ENCODE results near the gene KIRREL3. TPM values are rescaled to one million over a fixed set of nuclear protein-coding genes. Genes with fewer than 3 reads are reported as not detected.

The KIRREL3 gene
- total RNA-seq, 3 donors from 2014 or later, result 0.32 to 0.33 TPM; not detected in 1

GRCh38 chr11:126528075-126528474 lies 472.5 kb downstream of the KIRREL3 start:
- H3K9me3 ChIP-seq, result no peaks in the 10 kb centered on the region

GRCh38 chr11:126527651-126528050 lies 472.9 kb downstream of the KIRREL3 start:
- Histone ChIP-seq H3K4me1 (no peaks in the 10 kb centered on the region), H3K27ac (no peak overlapping the region), H3K4me3 (no peak overlapping the region), H3K9me3 (no peaks in the 10 kb centered on the region), H3K27me3 (no peaks in the 10 kb centered on the region), H3K36me3 (no peaks in the 10 kb centered on the region)
- no peak for TF ChIP-seq POLR2AphosphoS5 (IDR thresholded peaks at IDR 0.05)
- no peak for TF ChIP-seq POLR2A (IDR thresholded peaks at IDR 0.05)
- TF ChIP-seq CTCF (IDR thresholded peaks at IDR 0.05), result no peak
- intact Hi-C loops (cut with DNase I; ENCODE audit: low total_unique reads), result loop anchor here (5.0 kb wide), 1 partner anchor 225 kb away; no protein-coding TSS in a partner anchor
- no peak for DNase-seq (ENCODE audit: low spot score in 2 of 2)

More at GRCh38 chr11:126528075-126528474, 472.5 kb downstream of the KIRREL3 start:
- DNase-seq (ENCODE audit: low spot score in 2 of 2), result no peak
- TF ChIP-seq POLR2AphosphoS5 (IDR thresholded peaks at IDR 0.05) (no peak), CTCF (IDR thresholded peaks at IDR 0.05) (no peak), POLR2A (IDR thresholded peaks at IDR 0.05) (no peak)
- H3K4me1 ChIP-seq, result no peaks in the 10 kb centered on the region
- intact Hi-C loops (cut with DNase I; ENCODE audit: low total_unique reads), result loop anchor here (5.0 kb wide), 1 partner anchor 224 kb away; no protein-coding TSS in a partner anchor
- no peaks in the 10 kb centered on the region for H3K27me3 ChIP-seq
- H3K4me3 ChIP-seq, result no peak overlapping the region
- no peaks in the 10 kb centered on the region for H3K36me3 ChIP-seq
- H3K27ac ChIP-seq, result no peak overlapping the region

GRCh38 chr11:126526471-126526870 lies 474.1 kb downstream of the KIRREL3 start:
- intact Hi-C loops (cut with DNase I; ENCODE audit: low total_unique reads), result loop anchor here (5.0 kb wide), 1 partner anchor 226 kb away; no protein-coding TSS in a partner anchor

GRCh38 chr11:126525702-126526101 lies 474.9 kb downstream of the KIRREL3 start:
- no peak for DNase-seq (ENCODE audit: low spot score in 2 of 2)
- Histone ChIP-seq H3K9me3 (no peaks in the 10 kb centered on the region), H3K4me1 (no peaks in the 10 kb centered on the region), H3K36me3 (no peaks in the 10 kb centered on the region), H3K27me3 (no peaks in the 10 kb centered on the region), H3K4me3 (no peak overlapping the region), H3K27ac (no peak overlapping the region)
- intact Hi-C loops (cut with DNase I; ENCODE audit: low total_unique reads), result loop anchor here (5.0 kb wide), 1 partner anchor 227 kb away; no protein-coding TSS in a partner anchor
- TF ChIP-seq POLR2A (IDR thresholded peaks at IDR 0.05) (no peak), POLR2AphosphoS5 (IDR thresholded peaks at IDR 0.05) (no peak), CTCF (IDR thresholded peaks at IDR 0.05) (no peak)

More at GRCh38 chr11:126526471-126526870, 474.1 kb downstream of the KIRREL3 start:
- no peak for DNase-seq (ENCODE audit: low spot score in 2 of 2)
- Histone ChIP-seq H3K4me1 (no peaks in the 10 kb centered on the region), H3K27me3 (no peaks in the 10 kb centered on the region), H3K4me3 (no peak overlapping the region), H3K9me3 (no peaks in the 10 kb centered on the region), H3K27ac (no peak overlapping the region), H3K36me3 (no peaks in the 10 kb centered on the region)
- TF ChIP-seq CTCF (IDR thresholded peaks at IDR 0.05), result no peak
- TF ChIP-seq POLR2AphosphoS5 (IDR thresholded peaks at IDR 0.05), result no peak
- TF ChIP-seq POLR2A (IDR thresholded peaks at IDR 0.05), result no peak

GRCh38 chr11:126525216-126525615 lies 475.4 kb downstream of the KIRREL3 start:
- Histone ChIP-seq H3K9me3 (no peaks in the 10 kb centered on the region), H3K36me3 (no peaks in the 10 kb centered on the region), H3K27ac (no peak overlapping the region), H3K4me3 (no peak overlapping the region), H3K27me3 (no peaks in the 10 kb centered on the region), H3K4me1 (no peaks in the 10 kb centered on the region)
- DNase-seq (ENCODE audit: low spot score in 2 of 2), result no peak
- TF ChIP-seq POLR2A (IDR thresholded peaks at IDR 0.05) (no peak), POLR2AphosphoS5 (IDR thresholded peaks at IDR 0.05) (no peak), CTCF (IDR thresholded peaks at IDR 0.05) (no peak)
- intact Hi-C loops (cut with DNase I; ENCODE audit: low total_unique reads), result loop anchor here (5.0 kb wide), 1 partner anchor 227 kb away; no protein-coding TSS in a partner anchor
